ENCODE data around the gene GOLGA6D.
"Not testable (repeated sequence)": the region's sequence is repeated elsewhere in the genome, so short reads cannot be mapped to it uniquely, and the experiment has no call there.

The GOLGA6D gene

GRCh38 chr15:75282572-75282971 lies at the start of gene GOLGA6D:
TSS of gene GOLGA6D (plus strand) at chr15:75282835. CDS start at chr15:75282876, 41 bp downstream.
- not testable (repeated sequence) for DNase-seq (ENCODE audit: low spot score)

- no peak for DNase-seq (ENCODE audit: low spot score)
These were observed 49.0 kb upstream of the GOLGA6D start for GRCh38 chr15:75233504-75234190.

GRCh38 chr15:75234191-75234810 lies 48.3 kb upstream of the GOLGA6D start:
- no peak for DNase-seq (ENCODE audit: low spot score)

- DNase-seq (ENCODE audit: low spot score) = no peak
These were observed 47.5 kb upstream of the GOLGA6D start for GRCh38 chr15:75235051-75235673.

- DNase-seq (ENCODE audit: low spot score) = no peak
These were observed 46.6 kb upstream of the GOLGA6D start for GRCh38 chr15:75235760-75236729.

GRCh38 chr15:75237316-75237982 lies 45.2 kb upstream of the GOLGA6D start:
- DNase-seq (ENCODE audit: low spot score) = no peak

- DNase-seq (ENCODE audit: low spot score) = no peak
These were observed 44.5 kb upstream of the GOLGA6D start for GRCh38 chr15:75238150-75238549.

- DNase-seq (ENCODE audit: low spot score) = not testable (repeated sequence)
These were observed 36.9 kb upstream of the GOLGA6D start for GRCh38 chr15:75245741-75246140.

- not testable (repeated sequence) for DNase-seq (ENCODE audit: low spot score)
These were observed 33.6 kb upstream of the GOLGA6D start for GRCh38 chr15:75248991-75249390.

GRCh38 chr15:75249726-75250125 lies 32.9 kb upstream of the GOLGA6D start:
- DNase-seq (ENCODE audit: low spot score) = no peak

- DNase-seq (ENCODE audit: low spot score) = not testable (repeated sequence)
These were observed 31.3 kb upstream of the GOLGA6D start for GRCh38 chr15:75251343-75251742.

- not testable (repeated sequence) for DNase-seq (ENCODE audit: low spot score)
These were observed 30.4 kb upstream of the GOLGA6D start for GRCh38 chr15:75252285-75252684.

- not testable (repeated sequence) for DNase-seq (ENCODE audit: low spot score)
These were observed 24.6 kb upstream of the GOLGA6D start, which contains the start of gene GOLGA6C for GRCh38 chr15:75258034-75258433. TSS of gene GOLGA6C (plus strand) at chr15:75258334. CDS start at chr15:75258599, 265 bp downstream.

GRCh38 chr15:75258620-75259343 lies 23.9 kb upstream of the GOLGA6D start:
- not testable (repeated sequence) for DNase-seq (ENCODE audit: low spot score)

GRCh38 chr15:75259873-75260272 lies 22.8 kb upstream of the GOLGA6D start:
- not testable (repeated sequence) for DNase-seq (ENCODE audit: low spot score)

- DNase-seq (ENCODE audit: low spot score) = not testable (repeated sequence)
These were observed 8.8 kb upstream of the GOLGA6D start for GRCh38 chr15:75273751-75274359.

GRCh38 chr15:75274509-75275107 lies 8.0 kb upstream of the GOLGA6D start:
- peak; percentile 65 for DNase-seq (ENCODE audit: low spot score)

GRCh38 chr15:75275617-75276016 lies 7.0 kb upstream of the GOLGA6D start:
- DNase-seq (ENCODE audit: low spot score) = not testable (repeated sequence)

GRCh38 chr15:75278497-75278896 lies 4.1 kb upstream of the GOLGA6D start:
- DNase-seq (ENCODE audit: low spot score) = not testable (repeated sequence)

- not testable (repeated sequence) for DNase-seq (ENCODE audit: low spot score)
These were observed 1.5 kb downstream of the GOLGA6D start for GRCh38 chr15:75284152-75284551.
